SU-DHL-6 (cell line): ENCODE results near the gene MED10.

Source experiments
- EZH2phosphoT487 ChIP-seq: fragments of 200-600 bp; sonication (generic), shearing (Covaris generic); conservative IDR thresholded peaks from 2 replicates; pipeline ENCODE4 v1.6.1; 2018; ENCODE audit warnings: mild to moderate bottlenecking, antibody characterized with exemption, low read length, moderate library complexity, mixed read lengths
- TF ChIP-seq, protein P1 (sequence below): fragments of 200-600 bp; sonication (generic); IDR thresholded peaks from one replicate; pipeline ENCODE4 v1.5.1; 2017; ENCODE audit warnings: antibody characterized with exemption, mild to moderate bottlenecking, low read length, moderate library complexity; ENCODE audit not compliant: insufficient read depth, poor library complexity, severe bottlenecking

DNA sequence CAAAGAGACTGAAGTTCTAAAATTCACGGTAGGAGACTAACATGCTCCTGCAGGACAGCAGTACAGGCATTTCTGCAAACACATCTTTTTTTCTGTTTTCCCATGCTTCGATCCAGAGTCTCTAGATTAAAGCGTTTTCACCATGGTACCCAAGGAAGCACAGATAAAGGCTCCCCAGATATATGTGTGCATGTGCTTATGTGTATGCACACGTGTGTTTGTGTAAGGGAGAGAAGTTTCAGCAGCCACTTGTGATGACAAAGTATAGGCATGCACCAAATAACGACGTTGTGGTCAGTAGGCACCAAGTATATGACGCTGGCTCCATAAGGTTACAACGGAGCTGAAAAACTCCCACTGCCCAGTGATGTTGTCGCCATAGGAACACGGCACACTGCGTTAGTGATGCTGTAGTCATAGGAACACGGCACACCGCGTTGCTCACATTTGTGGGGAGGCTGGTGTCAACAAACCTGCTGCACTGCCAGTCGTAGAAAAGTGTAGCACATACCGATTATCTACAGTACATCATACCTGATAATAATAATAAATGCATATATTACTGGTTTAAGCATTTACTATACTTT lies 21.7 kb downstream of the MED10 start:
- no peak for TF ChIP-seq EZH2phosphoT487
- TF ChIP-seq, protein P1, sequence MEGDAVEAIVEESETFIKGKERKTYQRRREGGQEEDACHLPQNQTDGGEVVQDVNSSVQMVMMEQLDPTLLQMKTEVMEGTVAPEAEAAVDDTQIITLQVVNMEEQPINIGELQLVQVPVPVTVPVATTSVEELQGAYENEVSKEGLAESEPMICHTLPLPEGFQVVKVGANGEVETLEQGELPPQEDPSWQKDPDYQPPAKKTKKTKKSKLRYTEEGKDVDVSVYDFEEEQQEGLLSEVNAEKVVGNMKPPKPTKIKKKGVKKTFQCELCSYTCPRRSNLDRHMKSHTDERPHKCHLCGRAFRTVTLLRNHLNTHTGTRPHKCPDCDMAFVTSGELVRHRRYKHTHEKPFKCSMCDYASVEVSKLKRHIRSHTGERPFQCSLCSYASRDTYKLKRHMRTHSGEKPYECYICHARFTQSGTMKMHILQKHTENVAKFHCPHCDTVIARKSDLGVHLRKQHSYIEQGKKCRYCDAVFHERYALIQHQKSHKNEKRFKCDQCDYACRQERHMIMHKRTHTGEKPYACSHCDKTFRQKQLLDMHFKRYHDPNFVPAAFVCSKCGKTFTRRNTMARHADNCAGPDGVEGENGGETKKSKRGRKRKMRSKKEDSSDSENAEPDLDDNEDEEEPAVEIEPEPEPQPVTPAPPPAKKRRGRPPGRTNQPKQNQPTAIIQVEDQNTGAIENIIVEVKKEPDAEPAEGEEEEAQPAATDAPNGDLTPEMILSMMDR: no peak
